GM12878 (cell line): Measurements from ENCODE around the gene CDX1. TPM values are rescaled to one million over a fixed set of nuclear protein-coding genes. Genes with fewer than 3 reads are reported as not detected.

Source experiments
- ATAC-seq: fragments of 200-7000 bp; cut with Tn5 transposase; 3 replicates; pipeline ENCODE4 v1.9.1; 2020; ENCODE audit warnings: mild to moderate bottlenecking, moderate library complexity
- BruUV-seq: library from RNA; stranded (reverse); fragments of 400-500 nt; replicated peaks from 2 replicates; lab custom pipeline; 2021; lab: Mats Ljungman, UMichigan
- CTCF ChIA-PET: fragments of 300-600 bp; sonication (Branson Sonifier 250); formaldehyde crosslinking; extraction: SDS; loops from one replicate; lab custom pipeline; 2021; ENCODE audit warnings: inconsistent platforms; lab: Yijun Ruan, JAX
- POLR2A ChIA-PET: fragments of 350-600 bp; formaldehyde crosslinking; extraction: SDS; loops from one replicate; lab custom pipeline; 2021; ENCODE audit warnings: inconsistent platforms; lab: Charles Lee
- RAD21 ChIA-PET: fragments of 300-600 bp; sonication (Branson Sonifier 250); formaldehyde crosslinking; loops from one replicate; lab custom pipeline; 2023; ENCODE audit warnings: antibody characterized with exemption; ENCODE audit not compliant: unreplicated experiment; lab: Charles Lee
- SMC1A ChIA-PET: fragments of 300-600 bp; sonication (Branson Sonifier 250); formaldehyde crosslinking; loops from one replicate; lab custom pipeline; 2023; ENCODE audit not compliant: unreplicated experiment, uncharacterized antibody; lab: Charles Lee
- DNase-seq: peaks from one replicate; pipeline ENCODE4 v3.0.0-alpha.2; 2011; ENCODE audit warnings: low read depth, low spot score
- FAIRE-seq: peaks from 3 replicates; lab custom pipeline; 2011; peaks lifted over from hg19 to GRCh38; lab: Jason Lieb, UNC
- H2AFZ ChIP-seq: 2 replicates; pipeline ENCODE4 v1.6.0; 2011; ENCODE audit warnings: low read depth, low read length, control low read depth; ENCODE audit not compliant: control insufficient read depth
- H3K27ac ChIP-seq: 2 replicates; pipeline ENCODE4 v1.5.1; 2011; ENCODE audit warnings: control low read depth; ENCODE audit not compliant: control insufficient read depth, insufficient read depth
- H3K27me3 ChIP-seq, 2 experiments: replicated peaks in 1 of 2; 2 replicates each; pipeline versions ENCODE4 v1.6.0 to v1.6.1; 2011; ENCODE audit warnings: low read length in 1 of 2; ENCODE audit not compliant: control insufficient read depth in 2 of 2, insufficient read depth in 2 of 2
- H3K36me3 ChIP-seq, 2 experiments: 2 replicates each; pipeline ENCODE4 v1.5.1; 2011; ENCODE audit warnings: low read length in 1 of 2; ENCODE audit not compliant: control insufficient read depth in 2 of 2, insufficient read depth in 2 of 2
- H3K4me1 ChIP-seq: 2 replicates; pipeline ENCODE4 v1.6.1; 2011; ENCODE audit warnings: mild to moderate bottlenecking, low read length, moderate library complexity, mixed read lengths; ENCODE audit not compliant: control insufficient read depth, insufficient read depth
- H3K4me2 ChIP-seq: 2 replicates; pipeline ENCODE4 v1.6.0; 2011; ENCODE audit warnings: control low read depth; ENCODE audit not compliant: control insufficient read depth, insufficient read depth
- H3K4me3 ChIP-seq: fragments of 200-600 bp; sonication (generic); 2 replicates; pipeline ENCODE4 v1.5.1; 2016
- H3K79me2 ChIP-seq: 2 replicates; pipeline ENCODE4 v1.6.0; 2011; ENCODE audit warnings: low read length; ENCODE audit not compliant: control insufficient read depth, insufficient read depth
- H3K9ac ChIP-seq: 2 replicates; pipeline ENCODE4 v1.8.0; 2011; ENCODE audit warnings: low read length, control low read depth, mixed read lengths; ENCODE audit not compliant: control insufficient read depth, insufficient read depth
- H3K9me3 ChIP-seq: replicated peaks from 3 replicates; pipeline ENCODE4 v1.5.1; 2011; ENCODE audit warnings: mild to moderate bottlenecking, low read length; ENCODE audit not compliant: control insufficient read depth, insufficient read depth
- H4K20me1 ChIP-seq: 2 replicates; pipeline ENCODE4 v1.6.0; 2011; ENCODE audit not compliant: control insufficient read depth, insufficient read depth
- BHLHE40 ChIP-seq, 2 experiments: fragments of 450-650 bp in 1 of 2; IDR thresholded peaks; 2 replicates each; pipeline ENCODE4 v1.6.1; 2011 to 2017; ENCODE audit warnings: low read depth in 2 of 2, borderline replicate concordance in 1 of 2, improper control_type of control experiment in 1 of 2, low read length in 1 of 2, mild to moderate bottlenecking in 1 of 2
- CREM ChIP-seq: IDR thresholded peaks from 2 replicates; pipeline ENCODE4 v1.6.1; 2014; ENCODE audit warnings: antibody characterized with exemption, low read depth
- EED ChIP-seq: sonication (generic); IDR thresholded peaks from 2 replicates; pipeline ENCODE4 v1.6.1; 2016; ENCODE audit warnings: antibody characterized with exemption, low read depth
- EP300 ChIP-seq, 2 experiments: fragments of 150-350 bp in 1 of 2; IDR thresholded peaks; 2 replicates each; pipeline ENCODE4 v1.6.1; 2011 to 2012; ENCODE audit warnings: low read depth in 2 of 2, low read length in 2 of 2, borderline replicate concordance in 1 of 2, improper control_type of control experiment in 1 of 2, inconsistent platforms in 1 of 2; ENCODE audit not compliant: control insufficient read depth in 1 of 2
- MTA2 ChIP-seq: fragments of 450-650 bp; IDR thresholded peaks from 2 replicates; pipeline ENCODE4 v1.6.1; 2016; ENCODE audit warnings: low read depth, mild to moderate bottlenecking, moderate library complexity
- MYC ChIP-seq: IDR thresholded peaks from 2 replicates; pipeline ENCODE4 v1.6.1; 2011; ENCODE audit warnings: mild to moderate bottlenecking, low read length, moderate library complexity, inconsistent platforms; ENCODE audit not compliant: insufficient read depth, insufficient replicate concordance, insufficient read length, severe bottlenecking
- NBN ChIP-seq: fragments of 450-650 bp; IDR thresholded peaks from 2 replicates; pipeline ENCODE4 v1.6.1; 2016
- PML ChIP-seq: IDR thresholded peaks from 2 replicates; pipeline ENCODE4 v1.6.1; 2012; ENCODE audit warnings: low read length, inconsistent platforms
- RFX5 ChIP-seq: IDR thresholded peaks from 2 replicates; pipeline ENCODE4 v1.6.1; 2011; ENCODE audit warnings: low read depth, low read length, improper control_type of control experiment
- SMAD5 ChIP-seq: IDR thresholded peaks from 2 replicates; pipeline ENCODE4 v1.6.1; 2016; ENCODE audit warnings: antibody characterized with exemption, low read depth
- SMC3 ChIP-seq: IDR thresholded peaks from 2 replicates; pipeline ENCODE4 v1.6.1; 2011; ENCODE audit warnings: low read length, improper control_type of control experiment, borderline replicate concordance
- SREBF2 ChIP-seq: IDR thresholded peaks from 2 replicates; pipeline ENCODE4 v1.6.1; 2012; ENCODE audit warnings: mild to moderate bottlenecking, low read length
- SUPT20H ChIP-seq: IDR thresholded peaks from 2 replicates; pipeline ENCODE4 v1.6.1; 2011; ENCODE audit warnings: low read depth, mild to moderate bottlenecking, low read length, moderate library complexity, borderline replicate concordance; ENCODE audit not compliant: control insufficient read depth
- TCF3 ChIP-seq: IDR thresholded peaks from 2 replicates; pipeline ENCODE4 v1.6.1; 2012; ENCODE audit warnings: low read depth, mild to moderate bottlenecking, low read length, borderline replicate concordance; ENCODE audit not compliant: insufficient read depth
- ZBED1 ChIP-seq: IDR thresholded peaks from 2 replicates; pipeline ENCODE4 v1.6.1; 2016; ENCODE audit warnings: borderline replicate concordance
- ZNF217 ChIP-seq: fragments of 450-650 bp; IDR thresholded peaks from 2 replicates; pipeline ENCODE4 v1.6.1; 2017; ENCODE audit warnings: antibody characterized with exemption, mild to moderate bottlenecking
- WGBS: methylation state at CpG from one replicate; pipeline ENCODE4 v1.1.6; 2016; ENCODE audit warnings: low lambda C conversion rate; ENCODE audit not compliant: insufficient replicate concordance, insufficient coverage; ENCODE audit errors: missing lambda C conversion rate; 5-methylcytosine and 5-hydroxymethylcytosine counted together
- in situ Hi-C: fragments of 300-500 bp; cut with MboI; formaldehyde crosslinking; loops from 9 replicates; pipeline ENCODE4 v1.14.3; 2018; ENCODE audit warnings: mixed read lengths
- intact Hi-C: fragments of 100-400 bp; cut with micrococcal nuclease; formaldehyde crosslinking; loops from one replicate; pipeline ENCODE4 v1.14.2; 2022; ENCODE audit not compliant: unreplicated experiment
- polyA plus RNA-seq, 11 experiments: library from polyadenylated mRNA; depleted of rRNA in 4 of 11; unstranded in 6 of 11; stranded (reverse) in 5 of 11; fragments of >200 nt; fragmentation: Nextera tagmentation in 4 of 11; fragmentation: Illumina TruSeq in 1 of 11; extraction: Ambion mirVana in 4 of 11; extraction: Trizol in 1 of 11; gene quantifications; 1 replicate in 1 of 11; 2 replicates in 10 of 11; pipeline versions ENCODE4 v1.2.1 to v1.2.3, GENCODE V29; 2011 to 2016; ENCODE audit warnings: inconsistent platforms in 2 of 11, missing spikeins in 2 of 11, low read depth in 1 of 11
- total RNA-seq, 4 experiments: library from RNA; depleted of rRNA in 3 of 4; stranded (reverse); fragments of >200 nt in 3 of 4; fragmentation: Illumina TruSeq in 1 of 4; extraction: Trizol in 1 of 4; gene quantifications; 2 replicates each; pipeline versions ENCODE4 v1.2.1 to v1.2.3, GENCODE V29; 2013 to 2021
- TF ChIP-seq, protein P1 (sequence below): fragments of 450-650 bp; formaldehyde crosslinking; IDR thresholded peaks from 2 replicates; pipeline ENCODE4 v1.4.0; 2022; ENCODE audit warnings: mild to moderate bottlenecking, moderate library complexity
- TF ChIP-seq, protein P2 (sequence below): IDR thresholded peaks from 2 replicates; pipeline ENCODE4 v1.6.1; 2011; ENCODE audit warnings: low read depth, low read length, improper control_type of control experiment, borderline replicate concordance

Gene CDX1
- total and polyA plus RNA-seq, 10 of the 15 experiments (the other 5 are each of a cell fraction or from before 2014, with no cell fraction given): not detected

DNA sequence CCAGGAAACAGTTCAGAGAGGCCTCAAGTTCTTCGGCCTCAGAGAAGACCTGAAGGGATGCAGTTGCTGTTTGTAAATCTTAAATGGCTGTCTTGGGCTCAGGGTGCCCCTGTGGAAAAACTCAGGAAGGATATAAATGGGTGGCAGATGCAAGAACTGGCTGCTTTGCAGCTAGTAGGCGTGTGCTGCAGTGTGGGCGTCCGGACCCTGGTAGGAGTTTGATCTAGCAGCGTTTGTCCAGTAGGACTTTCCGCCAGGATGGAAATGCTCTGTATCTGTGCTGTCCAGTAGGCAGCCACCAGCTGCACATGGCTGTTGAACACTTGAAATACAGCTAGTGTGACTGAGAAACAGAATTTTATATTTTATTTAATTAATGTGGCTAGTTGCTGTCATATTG, 7.7 kb downstream of the CDX1 start (continued):
- TF ChIP-seq, protein P1, sequence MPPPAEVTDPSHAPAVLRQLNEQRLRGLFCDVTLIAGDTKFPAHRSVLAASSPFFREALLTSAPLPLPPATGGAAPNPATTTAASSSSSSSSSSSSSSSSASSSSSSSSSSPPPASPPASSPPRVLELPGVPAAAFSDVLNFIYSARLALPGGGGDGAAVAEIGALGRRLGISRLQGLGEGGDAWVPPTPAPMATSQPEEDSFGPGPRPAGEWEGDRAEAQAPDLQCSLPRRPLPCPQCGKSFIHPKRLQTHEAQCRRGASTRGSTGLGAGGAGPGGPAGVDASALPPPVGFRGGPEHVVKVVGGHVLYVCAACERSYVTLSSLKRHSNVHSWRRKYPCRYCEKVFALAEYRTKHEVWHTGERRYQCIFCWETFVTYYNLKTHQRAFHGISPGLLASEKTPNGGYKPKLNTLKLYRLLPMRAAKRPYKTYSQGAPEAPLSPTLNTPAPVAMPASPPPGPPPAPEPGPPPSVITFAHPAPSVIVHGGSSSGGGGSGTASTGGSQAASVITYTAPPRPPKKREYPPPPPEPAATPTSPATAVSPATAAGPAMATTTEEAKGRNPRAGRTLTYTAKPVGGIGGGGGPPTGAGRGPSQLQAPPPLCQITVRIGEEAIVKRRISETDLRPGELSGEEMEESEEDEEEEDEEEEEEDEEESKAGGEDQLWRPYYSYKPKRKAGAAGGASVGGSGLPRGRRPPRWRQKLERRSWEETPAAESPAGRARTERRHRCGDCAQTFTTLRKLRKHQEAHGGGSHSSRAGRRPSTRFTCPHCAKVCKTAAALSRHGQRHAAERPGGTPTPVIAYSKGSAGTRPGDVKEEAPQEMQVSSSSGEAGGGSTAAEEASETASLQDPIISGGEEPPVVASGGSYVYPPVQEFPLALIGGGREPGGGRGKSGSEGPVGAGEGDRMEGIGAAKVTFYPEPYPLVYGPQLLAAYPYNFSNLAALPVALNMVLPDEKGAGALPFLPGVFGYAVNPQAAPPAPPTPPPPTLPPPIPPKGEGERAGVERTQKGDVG (CRISPR knock-in tag): no peak
- TF ChIP-seq MTA2 (no peak), RFX5 (no peak), SREBF2 (no peak), EED (no peak), ZNF217 (no peak), SUPT20H (no peak), MYC (no peak), NBN (no peak), TCF3 (no peak)

DNA sequence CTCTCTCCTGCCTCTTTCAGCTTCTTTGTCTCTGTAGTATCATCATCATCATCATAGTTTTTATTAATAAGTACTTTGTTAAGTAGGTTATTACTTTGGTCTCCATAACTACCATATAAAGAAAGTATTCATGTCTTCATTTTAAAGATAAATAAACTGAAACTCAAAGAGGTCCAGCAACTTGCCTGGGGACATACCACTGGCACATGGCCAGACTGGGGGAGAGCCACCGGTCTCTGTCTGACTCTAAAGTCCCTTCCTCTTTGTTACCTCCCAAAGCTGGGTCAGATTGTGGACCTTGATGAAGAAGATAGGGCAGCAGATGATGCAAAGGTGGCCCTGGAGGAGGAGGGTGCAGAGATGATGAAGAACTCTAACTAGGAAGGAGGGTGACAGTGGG, 8.5 kb downstream of the CDX1 start:
- 71% methylated on average over 1 of the region's 1 CpG for WGBS
- no peak overlapping the region for H3K27ac ChIP-seq
- CTCF ChIA-PET: interaction anchor here (0.7 to 9.3 kb wide), 12 partner anchors 9 to 183 kb away, joined by 3 to 68 read pairs (median 4); no protein-coding TSS in a partner anchor
- intact Hi-C loops: loop anchor here (2.0 kb wide), 1 partner anchor 44 kb away; no protein-coding TSS in a partner anchor
- SMC1A ChIA-PET: interaction anchor here (0.8 to 1.3 kb wide), 3 partner anchors 12 to 176 kb away, joined by 3 to 4 read pairs (median 3); no protein-coding TSS in a partner anchor
- POLR2A ChIA-PET: no interaction called here
- no peaks in the 10 kb centered on the region for H3K79me2 ChIP-seq
- H3K4me1 ChIP-seq: no peaks in the 10 kb centered on the region
- RAD21 ChIA-PET: interaction anchor here (0.9 to 2.0 kb wide), 5 partner anchors 12 to 47 kb away, joined by 3 to 8 read pairs (median 3); no protein-coding TSS in a partner anchor
- H3K4me3 ChIP-seq: no peak overlapping the region
- no peak overlapping the region for H2AFZ ChIP-seq
- DNase-seq: no peak
- H4K20me1 ChIP-seq: no peaks in the 10 kb centered on the region
- in situ Hi-C loops: no loop called here
- no TSS peak for BruUV-seq
- no peak overlapping the region for H3K9ac ChIP-seq
- no peak overlapping the region for H3K4me2 ChIP-seq
- no peaks in the 10 kb centered on the region for H3K9me3 ChIP-seq
- H3K27me3 ChIP-seq: no peaks in the 10 kb centered on the region; a peak in 1 of 4 replicates
- H3K36me3 ChIP-seq: no peaks in the 10 kb centered on the region
- no peak for FAIRE-seq
- ATAC-seq: no peak
- TF ChIP-seq BHLHE40 (IDR thresholded peaks at IDR 0.05; ENCODE audit: borderline replicate concordance in 1 of 2, low read depth in 2 of 2, low read length in 1 of 2) (no peak), SMAD5 (no peak), EP300 (IDR thresholded peaks at IDR 0.05; ENCODE audit: borderline replicate concordance in 1 of 2, control insufficient read depth in 1 of 2, low read depth in 2 of 2, low read length in 2 of 2) (no peak), SMC3 (no peak), PML (no peak), ZBED1 (no peak), CREM (no peak)
- TF ChIP-seq, protein P2, sequence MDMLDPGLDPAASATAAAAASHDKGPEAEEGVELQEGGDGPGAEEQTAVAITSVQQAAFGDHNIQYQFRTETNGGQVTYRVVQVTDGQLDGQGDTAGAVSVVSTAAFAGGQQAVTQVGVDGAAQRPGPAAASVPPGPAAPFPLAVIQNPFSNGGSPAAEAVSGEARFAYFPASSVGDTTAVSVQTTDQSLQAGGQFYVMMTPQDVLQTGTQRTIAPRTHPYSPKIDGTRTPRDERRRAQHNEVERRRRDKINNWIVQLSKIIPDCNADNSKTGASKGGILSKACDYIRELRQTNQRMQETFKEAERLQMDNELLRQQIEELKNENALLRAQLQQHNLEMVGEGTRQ: no peak
